HG03064 (cell line): ENCODE data around the gene PER2.
"Not testable (repeated sequence)": the region's sequence is repeated elsewhere in the genome, so short reads cannot be mapped to it uniquely, and the experiment has no call there.

ENCODE experiments used
- ATAC-seq: cut with Tn5 transposase; IDR thresholded peaks from one replicate; pipeline ENCODE4 v1.9.1; 2021; ENCODE audit warnings: low read depth; ENCODE audit not compliant: unreplicated experiment

The PER2 gene

GRCh38 chr2:238289574-238289973 lies 1.2 kb upstream of the PER2 start:
- no peak for ATAC-seq

GRCh38 chr2:238288650-238289573 lies 502 bp upstream of the PER2 start:
- ATAC-seq: peak; percentile 91

DNA sequence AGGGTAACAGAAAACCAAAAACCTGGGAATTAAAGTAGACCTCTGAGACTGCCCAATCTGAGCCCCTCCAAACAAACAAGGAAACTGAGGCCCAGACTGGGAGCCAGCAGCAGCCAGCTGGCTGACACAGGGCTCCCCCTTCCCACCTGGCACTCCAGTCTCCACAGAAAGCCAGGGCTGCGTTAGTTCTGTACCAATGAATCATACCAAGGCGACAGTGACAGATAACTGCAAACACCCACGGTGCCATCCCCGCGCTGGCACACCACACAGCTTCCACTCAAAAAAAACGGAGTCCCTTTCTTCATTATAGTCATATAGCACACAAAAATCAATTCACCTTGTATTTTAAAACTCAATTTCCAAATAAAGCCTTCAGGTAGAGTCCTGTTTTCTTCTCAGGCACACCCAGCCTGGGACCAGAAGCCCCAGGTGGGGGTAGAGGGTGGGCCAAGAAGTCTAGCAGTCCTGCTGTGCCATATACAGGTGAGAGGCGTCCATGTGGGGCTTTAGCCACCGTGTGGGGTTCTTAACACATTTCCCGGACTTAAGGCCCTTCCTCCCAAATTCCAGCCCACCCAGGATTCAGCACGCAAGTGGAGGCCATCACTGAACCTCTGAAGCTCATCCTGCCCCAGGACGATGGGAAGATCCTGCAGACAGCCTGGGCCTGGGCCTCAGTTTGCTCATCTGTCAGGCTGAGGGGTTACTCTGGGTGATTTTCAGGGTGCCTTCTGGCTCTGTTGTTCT lies 1.2 kb downstream of the PER2 start:
- ATAC-seq: no peak

GRCh38 chr2:238286551-238286950 lies 1.9 kb downstream of the PER2 start:
- no peak for ATAC-seq

DNA sequence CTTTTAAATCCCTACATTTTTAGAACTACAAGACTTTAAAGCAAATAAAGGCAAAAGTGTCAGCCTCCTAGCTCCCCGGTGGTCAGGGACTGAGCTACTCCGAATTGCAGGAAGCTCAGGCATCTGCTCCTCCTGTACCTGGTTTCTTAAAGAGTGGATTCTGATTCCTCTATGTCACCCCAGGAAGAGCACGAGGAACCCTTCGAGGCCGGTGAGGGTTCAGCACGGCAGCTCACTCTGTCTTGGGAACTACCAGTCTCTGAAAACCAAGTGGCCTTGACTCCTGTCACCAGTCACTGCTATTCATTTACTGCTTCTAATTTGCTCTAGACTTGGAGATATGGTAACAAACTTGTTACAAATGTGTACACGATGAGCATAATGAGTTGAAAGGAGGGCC lies 2.3 kb downstream of the PER2 start:
- ATAC-seq: no peak

GRCh38 chr2:238285653-238286082 lies 2.7 kb downstream of the PER2 start:
- ATAC-seq: no peak

DNA sequence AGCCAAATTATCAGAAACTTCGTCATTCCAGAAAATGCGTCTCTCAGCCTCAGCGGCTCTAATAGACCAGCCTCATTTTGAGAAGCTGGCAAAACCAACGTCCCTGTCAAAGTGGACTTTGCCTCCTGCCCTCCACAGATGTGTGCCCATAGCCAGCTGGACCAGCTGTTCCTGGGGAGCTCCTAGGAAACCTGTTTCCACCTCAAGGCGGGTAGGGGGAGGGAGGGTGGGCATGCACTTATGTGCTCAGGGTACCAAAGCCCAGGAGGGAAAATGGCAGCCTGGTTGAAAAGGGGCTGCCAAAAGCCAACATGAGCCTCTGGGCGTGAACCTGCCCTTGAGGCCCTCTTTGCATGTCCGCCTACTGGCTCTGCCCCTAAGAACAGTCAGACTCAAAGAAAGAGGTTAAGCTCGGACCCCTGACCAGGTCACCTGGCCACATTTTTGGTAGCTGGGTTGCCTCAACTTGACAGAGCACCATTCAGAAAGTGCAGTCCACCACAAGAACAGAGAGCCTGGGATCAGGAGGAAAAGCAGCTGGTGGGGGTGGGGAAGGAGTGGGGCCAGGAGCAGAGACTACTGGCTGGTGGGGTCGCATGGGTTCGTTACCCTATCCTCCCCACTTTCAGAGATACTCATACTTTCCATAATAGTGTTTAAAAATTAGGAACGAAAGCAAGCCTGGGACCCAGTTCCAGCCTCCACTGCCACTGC lies 3.5 kb downstream of the PER2 start:
- ATAC-seq: no peak

DNA sequence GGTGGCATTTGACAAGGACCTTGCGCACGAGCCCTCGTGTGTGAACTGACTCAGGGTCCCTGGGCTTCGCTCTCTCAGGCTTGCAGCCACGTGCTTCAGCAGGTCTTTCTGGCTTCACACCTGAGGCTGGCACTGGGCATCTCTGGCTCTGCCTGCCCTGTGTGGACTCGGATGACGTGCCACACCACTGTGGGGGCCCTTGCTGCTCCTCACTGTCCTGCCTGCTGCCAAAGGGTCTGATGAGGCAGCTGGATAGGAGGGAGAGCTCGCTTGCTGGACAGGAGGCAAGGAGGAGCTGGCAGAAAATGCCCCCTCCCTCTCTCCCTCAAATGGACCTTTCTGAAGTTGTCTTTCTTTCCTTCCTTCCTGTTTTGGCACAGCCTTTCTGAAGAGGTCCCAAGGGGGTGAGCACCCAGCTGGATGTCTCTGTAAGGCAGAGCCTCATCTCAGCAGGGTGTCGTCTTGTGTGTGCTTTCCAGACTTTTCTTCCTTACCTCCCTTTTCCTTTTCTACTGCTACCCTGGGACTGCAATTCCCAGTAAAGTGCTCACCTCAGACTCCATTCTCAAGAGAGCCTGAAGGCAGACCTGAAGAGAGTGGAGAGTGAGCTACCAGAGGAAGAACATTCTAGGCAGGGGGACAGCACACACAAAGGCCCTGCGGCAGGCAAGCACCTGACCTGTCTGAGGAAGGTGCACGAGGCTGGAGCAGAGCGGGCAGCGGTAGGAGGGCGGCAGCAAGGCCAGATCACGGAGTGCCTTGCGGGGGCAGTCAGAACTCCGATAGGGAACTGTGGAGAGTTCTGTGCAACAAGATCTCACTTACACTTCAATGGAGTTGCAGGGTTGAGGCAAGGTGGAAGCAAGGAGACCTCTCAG lies 5.3 kb downstream of the PER2 start:
- ATAC-seq: no peak

DNA sequence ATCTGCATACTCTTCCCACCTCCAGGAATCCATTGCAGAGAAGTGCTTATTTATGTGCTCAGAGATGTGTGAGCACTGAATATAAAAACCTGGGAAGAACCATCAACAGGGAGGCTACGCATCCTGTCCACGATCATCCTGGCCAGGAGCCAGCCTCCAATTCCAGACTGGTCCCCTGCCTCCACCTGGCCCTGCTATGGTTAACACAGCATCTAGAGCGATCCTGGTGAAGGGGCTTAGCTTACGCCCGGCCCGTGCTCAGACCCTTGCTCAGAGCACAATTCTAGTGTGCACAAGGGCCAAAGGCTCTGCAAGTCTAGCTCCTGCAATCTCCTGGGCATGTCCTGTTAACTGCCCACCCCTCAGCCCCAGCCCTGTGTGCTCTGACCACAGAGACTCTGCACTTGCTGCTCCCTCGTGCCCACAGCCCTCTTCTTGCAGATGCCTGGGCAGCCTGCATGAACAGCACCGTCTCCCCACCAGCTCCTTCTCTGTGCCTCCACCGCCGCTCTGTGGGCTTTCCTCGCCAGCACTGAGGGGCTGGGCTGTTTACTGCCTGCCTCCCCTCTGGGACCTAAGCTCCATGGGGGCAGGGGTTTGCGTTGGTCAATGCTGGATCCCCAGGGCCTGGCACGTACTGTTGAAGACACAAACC lies 6.5 kb downstream of the PER2 start:
- no peak for ATAC-seq

DNA sequence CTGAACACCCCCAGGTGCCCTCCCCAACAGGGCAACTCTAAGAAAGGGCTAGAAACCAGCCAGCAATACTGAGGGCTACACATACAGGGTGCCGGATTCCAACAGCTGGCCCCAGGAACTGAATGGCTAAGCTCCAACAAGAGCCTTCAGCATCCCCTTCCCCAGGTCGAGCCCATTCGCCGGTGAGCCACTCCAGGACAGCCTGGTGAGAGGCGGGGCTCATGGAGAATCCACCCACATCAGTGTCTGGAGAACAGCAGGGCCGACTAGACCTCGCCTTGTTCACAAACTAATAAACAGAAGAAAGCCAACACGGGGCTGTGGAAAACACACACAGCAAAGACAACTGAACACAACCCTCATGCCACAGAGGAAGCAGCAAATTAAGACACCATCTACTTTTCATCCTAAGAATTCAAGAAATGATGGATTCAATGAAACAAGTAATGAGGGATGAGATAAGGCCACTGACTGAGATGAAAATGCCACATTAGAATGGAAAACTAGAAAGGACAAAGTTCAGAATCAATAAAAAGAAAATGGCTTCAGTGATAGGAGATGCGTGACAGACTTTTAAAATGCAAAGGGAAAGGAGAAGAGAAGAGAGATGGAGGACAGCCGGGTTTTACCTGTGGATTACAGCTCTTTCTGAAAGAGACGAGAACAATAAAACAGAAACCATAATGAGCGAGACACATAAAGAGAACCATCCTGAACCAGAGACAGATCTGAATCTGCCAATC lies 8.2 kb downstream of the PER2 start:
- ATAC-seq: no peak

- no peak for ATAC-seq
Measured at GRCh38 chr2:238279324-238279682, 9.1 kb downstream of the PER2 start.

DNA sequence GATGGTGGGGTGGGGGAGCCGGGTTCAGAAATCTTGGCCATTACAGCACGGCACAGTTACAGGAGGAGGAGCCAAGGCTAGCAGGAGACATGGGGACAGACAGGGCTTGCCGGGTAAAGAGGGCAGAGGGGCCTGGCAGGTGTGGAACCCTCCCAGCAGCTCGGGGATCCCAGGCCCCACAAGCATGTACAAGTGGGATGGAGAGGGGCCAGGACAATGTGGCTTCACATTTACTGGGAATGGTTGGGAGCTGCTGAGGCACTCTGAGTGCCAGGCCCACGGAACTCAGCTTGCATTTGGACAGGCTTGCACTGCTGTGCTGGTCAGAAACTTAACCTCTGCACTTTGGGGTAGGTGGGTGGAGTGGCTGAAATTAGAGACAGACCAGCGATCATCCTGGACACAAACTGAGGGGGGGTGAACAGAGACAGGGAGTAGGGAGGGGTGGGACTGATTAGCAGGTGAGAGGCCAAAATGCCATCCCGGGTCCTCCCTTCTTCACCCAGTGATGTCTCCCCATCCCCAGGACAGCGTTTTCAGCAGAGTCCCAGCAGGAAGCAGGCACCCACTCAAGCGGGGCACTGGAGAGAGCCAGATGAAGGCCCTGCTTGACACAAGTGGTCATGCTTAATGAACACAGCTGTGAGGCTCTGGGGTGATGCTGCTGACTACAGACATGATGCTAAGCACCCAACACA lies 9.6 kb downstream of the PER2 start:
- ATAC-seq: no peak

DNA sequence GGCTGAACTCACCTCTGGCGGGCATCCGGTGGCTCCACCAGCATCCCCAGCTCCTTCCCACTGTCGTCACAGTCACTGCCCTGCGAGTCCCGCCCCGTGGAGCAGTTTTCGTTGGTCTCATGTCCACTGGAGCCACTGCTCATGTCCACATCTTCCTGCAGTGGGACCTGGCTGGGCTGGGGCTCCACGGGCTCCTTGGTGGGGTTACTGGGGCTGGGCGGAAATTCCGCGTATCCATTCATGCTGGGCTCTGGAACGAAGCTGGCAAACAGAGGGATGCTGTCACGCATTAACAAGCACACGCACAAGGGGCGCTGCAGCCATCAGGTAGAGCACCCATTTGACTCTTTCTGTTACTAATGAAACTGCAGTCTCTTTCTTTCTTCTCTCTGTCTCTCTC lies 10.7 kb downstream of the PER2 start:
- no peak for ATAC-seq

DNA sequence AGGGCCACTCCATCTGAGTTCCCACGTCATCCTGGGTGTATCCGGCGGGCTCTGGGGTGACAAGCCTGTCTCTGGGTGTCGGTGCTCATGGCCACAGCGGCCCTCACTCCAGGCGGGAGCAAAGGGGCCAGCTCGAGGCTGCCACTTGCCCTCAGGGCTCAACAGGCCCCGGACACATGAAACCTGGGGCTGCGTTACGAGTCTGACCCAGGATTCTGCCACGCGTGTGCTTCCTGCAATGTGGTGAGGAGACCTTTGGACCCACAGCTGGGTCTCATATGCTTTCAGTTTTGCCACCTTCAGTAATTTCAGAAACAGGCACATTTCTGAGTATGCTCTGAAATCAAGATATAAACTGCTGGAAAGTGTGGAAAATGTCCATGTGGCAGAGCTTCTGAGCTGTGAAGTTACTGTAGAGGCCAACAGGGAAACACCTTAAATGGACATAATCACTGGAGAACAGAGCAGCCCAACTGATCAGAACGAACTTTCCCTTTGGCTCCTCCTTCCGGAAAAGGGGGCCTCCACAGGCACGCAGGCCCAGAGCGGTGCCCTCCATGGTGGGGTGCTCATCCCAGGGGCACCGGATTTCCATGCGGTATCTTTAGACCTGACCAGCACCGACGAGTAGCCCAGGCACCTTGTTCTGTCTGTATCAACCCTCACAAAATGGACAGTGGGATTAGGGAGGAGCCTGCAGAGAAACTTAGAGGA lies 14.1 kb downstream of the PER2 start:
- no peak for ATAC-seq

GRCh38 chr2:238273433-238273832 lies 15.0 kb downstream of the PER2 start:
- ATAC-seq: not testable (repeated sequence)

DNA sequence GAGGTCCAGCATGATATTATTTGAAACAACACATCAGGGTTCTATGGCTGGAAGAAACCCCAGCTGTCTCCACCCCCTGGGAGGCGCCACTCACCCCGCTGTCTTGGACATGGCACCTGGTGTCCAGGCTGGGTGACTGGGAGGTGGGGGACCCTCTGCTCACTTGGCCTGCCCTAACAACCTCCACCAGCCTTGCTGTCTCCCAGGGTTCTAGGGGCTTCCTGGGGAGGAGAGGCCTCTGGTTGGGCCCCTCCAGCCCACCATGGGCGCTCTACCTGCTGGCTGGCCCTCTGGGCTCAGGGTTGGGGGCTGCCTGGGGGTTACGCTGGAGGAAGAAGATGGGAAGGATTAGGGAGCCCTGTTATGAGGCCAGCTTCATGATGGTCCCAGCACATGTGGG lies 16.3 kb downstream of the PER2 start:
- no peak for ATAC-seq

- not testable (repeated sequence) for ATAC-seq
Measured at GRCh38 chr2:238271686-238272085, 16.7 kb downstream of the PER2 start.

GRCh38 chr2:238271061-238271554 lies 17.3 kb downstream of the PER2 start:
- no peak for ATAC-seq
